ENCODE results near the gene OCA2. TPM values are rescaled to one million over a fixed set of nuclear protein-coding genes. Genes with fewer than 3 reads are reported as not detected.

Gene OCA2
- polyA plus RNA-seq, 1 experiment: 0.02 TPM

- TF ChIP-seq, protein P1, sequence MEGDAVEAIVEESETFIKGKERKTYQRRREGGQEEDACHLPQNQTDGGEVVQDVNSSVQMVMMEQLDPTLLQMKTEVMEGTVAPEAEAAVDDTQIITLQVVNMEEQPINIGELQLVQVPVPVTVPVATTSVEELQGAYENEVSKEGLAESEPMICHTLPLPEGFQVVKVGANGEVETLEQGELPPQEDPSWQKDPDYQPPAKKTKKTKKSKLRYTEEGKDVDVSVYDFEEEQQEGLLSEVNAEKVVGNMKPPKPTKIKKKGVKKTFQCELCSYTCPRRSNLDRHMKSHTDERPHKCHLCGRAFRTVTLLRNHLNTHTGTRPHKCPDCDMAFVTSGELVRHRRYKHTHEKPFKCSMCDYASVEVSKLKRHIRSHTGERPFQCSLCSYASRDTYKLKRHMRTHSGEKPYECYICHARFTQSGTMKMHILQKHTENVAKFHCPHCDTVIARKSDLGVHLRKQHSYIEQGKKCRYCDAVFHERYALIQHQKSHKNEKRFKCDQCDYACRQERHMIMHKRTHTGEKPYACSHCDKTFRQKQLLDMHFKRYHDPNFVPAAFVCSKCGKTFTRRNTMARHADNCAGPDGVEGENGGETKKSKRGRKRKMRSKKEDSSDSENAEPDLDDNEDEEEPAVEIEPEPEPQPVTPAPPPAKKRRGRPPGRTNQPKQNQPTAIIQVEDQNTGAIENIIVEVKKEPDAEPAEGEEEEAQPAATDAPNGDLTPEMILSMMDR (IDR thresholded peaks at IDR 0.05; ENCODE audit: insufficient read depth, low read depth, low read length): no peak
- CTCF ChIA-PET: no interaction called here
- POLR2A ChIA-PET: no interaction called here
- Histone ChIP-seq H3K36me3 (ENCODE audit: control insufficient read depth, insufficient read depth, low read length) (no peaks in the 10 kb centered on the region), H3K4me3 (ENCODE audit: low read depth, low read length) (no peak overlapping the region), H3K27me3 (ENCODE audit: control insufficient read depth, insufficient read depth, low read length) (no peaks in the 10 kb centered on the region)
- no peak for DNase-seq (ENCODE audit: low read depth)
Measured at GRCh38 chr15:27774191-27774590, 324.9 kb downstream of the OCA2 start.

DNA sequence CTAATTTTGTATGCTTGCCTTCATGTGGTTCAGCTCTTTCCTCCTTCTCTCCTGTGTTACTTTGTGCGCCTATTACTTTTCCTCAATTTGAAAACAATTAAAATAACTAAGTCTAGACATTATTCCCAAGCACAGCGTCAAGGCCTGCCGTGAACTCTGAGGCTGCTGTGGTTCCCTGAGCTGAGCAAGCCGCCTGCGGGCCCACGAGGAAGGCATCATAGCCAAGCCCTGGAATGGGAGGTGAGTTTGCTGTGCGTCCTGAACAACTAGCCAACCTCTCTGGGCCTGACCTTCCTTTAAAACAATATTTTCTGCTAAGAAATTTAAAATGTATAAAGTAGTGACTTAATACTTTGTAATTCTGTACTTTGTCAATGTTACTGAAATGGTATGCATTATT lies 327.2 kb downstream of the OCA2 start:
- CTCF ChIA-PET: no interaction called here
- POLR2A ChIA-PET: no interaction called here
- DNase-seq (ENCODE audit: low read depth): no peak

DNA sequence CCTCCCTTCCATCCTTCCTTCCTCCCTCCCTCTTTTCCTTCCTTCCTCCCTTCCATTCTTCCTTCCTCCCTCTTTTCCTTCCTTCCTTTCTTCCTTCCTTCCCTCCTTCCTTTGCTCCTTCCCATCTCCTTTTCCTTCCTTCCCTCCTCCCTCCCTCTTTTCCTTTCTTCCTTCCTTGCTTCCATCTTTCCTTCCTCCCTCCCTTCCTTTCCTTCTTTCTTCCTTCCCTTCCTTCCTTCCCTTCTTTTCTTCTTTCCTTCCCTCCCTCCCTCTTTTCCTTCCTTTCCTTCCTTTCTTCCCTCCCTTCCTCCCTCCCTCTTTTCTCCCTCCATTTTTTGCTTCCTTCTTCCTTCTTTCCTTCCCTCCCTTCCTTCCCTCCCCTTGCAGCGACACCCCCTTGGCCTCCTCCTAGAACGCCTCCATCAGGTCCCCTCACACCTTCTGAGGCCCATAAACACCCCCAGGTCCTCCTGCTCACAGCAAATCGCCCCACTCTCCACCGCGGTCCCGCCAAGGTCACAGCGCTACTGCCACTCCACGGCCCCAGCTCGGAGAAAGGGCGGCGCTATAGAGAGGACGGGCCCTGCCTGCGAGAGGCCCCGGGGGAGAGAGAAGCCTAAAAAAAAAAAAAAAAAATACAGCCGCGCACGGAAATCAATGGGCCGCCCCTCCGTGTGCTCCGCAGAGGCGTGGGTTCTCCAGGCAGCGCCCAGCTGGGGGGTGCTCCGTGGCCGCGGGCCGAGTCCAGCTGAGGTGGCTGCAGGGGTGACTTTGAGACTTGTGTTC lies 328.2 kb downstream of the OCA2 start:
- ChIA-PET CTCF (no interaction called here), POLR2A (no interaction called here)
- Histone ChIP-seq H3K27me3 (ENCODE audit: control insufficient read depth, insufficient read depth, low read length) (no peaks in the 10 kb centered on the region), H3K36me3 (ENCODE audit: control insufficient read depth, insufficient read depth, low read length) (no peaks in the 10 kb centered on the region), H3K4me3 (ENCODE audit: low read depth, low read length) (no peak overlapping the region)
- DNase-seq (ENCODE audit: low read depth): no peak
- TF ChIP-seq, protein P1 (IDR thresholded peaks at IDR 0.05; ENCODE audit: insufficient read depth, low read depth, low read length): no peak

More for the DNA sequence above, 327.2 kb downstream of the OCA2 start:
- H3K4me3 ChIP-seq (ENCODE audit: low read depth, low read length): no peak overlapping the region
- H3K36me3 ChIP-seq (ENCODE audit: control insufficient read depth, insufficient read depth, low read length): no peaks in the 10 kb centered on the region
- TF ChIP-seq, protein P1 (IDR thresholded peaks at IDR 0.05; ENCODE audit: insufficient read depth, low read depth, low read length): no peak
- H3K27me3 ChIP-seq (ENCODE audit: control insufficient read depth, insufficient read depth, low read length): no peaks in the 10 kb centered on the region

DNA sequence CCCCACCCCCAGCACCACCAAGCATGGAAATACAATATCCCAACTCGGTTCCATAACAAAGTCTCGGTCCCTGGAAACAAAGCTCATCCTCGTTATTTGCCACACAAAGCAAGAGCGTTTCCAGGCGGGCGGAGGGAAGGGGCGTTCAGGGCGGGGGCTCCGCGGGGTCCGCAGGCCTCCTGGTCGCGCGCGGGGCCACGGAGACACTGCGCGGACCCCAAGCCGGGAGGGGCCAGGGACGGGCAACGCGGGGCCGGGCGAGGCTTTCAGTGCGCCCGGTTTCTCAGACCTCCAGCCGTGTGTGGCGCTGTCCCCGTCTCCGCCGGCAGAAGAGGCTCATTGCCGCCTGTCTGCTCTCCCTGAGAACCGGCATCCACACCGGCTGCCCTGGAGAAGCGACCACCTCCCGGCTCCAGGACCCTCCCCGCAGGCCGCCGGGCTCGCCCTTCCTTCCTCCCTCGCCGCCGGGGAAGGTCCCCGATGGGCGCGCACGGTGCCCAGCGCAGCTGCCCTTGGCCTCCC lies 329.0 kb downstream of the OCA2 start:
- ChIA-PET POLR2A (no interaction called here), CTCF (no interaction called here)
- Histone ChIP-seq H3K36me3 (ENCODE audit: control insufficient read depth, insufficient read depth, low read length) (no peaks in the 10 kb centered on the region), H3K27me3 (ENCODE audit: control insufficient read depth, insufficient read depth, low read length) (no peaks in the 10 kb centered on the region), H3K4me3 (ENCODE audit: low read depth, low read length) (no peak overlapping the region)
- TF ChIP-seq, protein P1 (IDR thresholded peaks at IDR 0.05; ENCODE audit: insufficient read depth, low read depth, low read length): no peak
- no peak for DNase-seq (ENCODE audit: low read depth)

GRCh38 chr15:27769652-27770051 lies 329.5 kb downstream of the OCA2 start:
- Histone ChIP-seq H3K4me3 (ENCODE audit: low read depth, low read length) (no peak overlapping the region), H3K36me3 (ENCODE audit: control insufficient read depth, insufficient read depth, low read length) (no peaks in the 10 kb centered on the region), H3K27me3 (ENCODE audit: control insufficient read depth, insufficient read depth, low read length) (no peaks in the 10 kb centered on the region)
- POLR2A ChIA-PET: no interaction called here
- CTCF ChIA-PET: no interaction called here
- TF ChIP-seq, protein P1 (IDR thresholded peaks at IDR 0.05; ENCODE audit: insufficient read depth, low read depth, low read length): no peak
- DNase-seq (ENCODE audit: low read depth): no peak

All from BJ (cell line).